NCI-H446 (cell line): ENCODE data around the gene CDYL.

Experiments used
- DNase-seq, 2 experiments: peaks; one replicate each; lab custom pipeline; 2025; lab: John Stamatoyannopoulos, UW

Gene CDYL

DNA sequence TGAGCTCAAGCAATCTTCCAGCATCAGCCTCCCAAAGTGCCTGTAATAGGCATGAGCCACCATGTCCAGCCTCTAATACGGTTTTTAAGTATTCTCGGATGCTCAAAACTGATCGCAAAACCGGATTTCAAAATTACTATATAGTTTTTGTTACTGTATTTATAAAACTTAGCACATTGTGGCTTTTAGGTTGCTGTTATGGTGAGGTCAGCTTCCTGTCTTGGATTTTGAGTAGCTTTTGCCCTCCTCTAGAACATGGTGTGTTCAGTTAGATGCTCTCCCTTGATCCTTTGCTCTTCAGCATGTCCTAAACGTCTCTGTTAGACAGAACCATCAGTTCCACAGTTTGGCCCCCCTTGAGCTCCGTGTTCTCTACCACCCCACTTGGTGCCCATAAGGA is 131.4 kb downstream of the CDYL start:
- no peak for DNase-seq

DNA sequence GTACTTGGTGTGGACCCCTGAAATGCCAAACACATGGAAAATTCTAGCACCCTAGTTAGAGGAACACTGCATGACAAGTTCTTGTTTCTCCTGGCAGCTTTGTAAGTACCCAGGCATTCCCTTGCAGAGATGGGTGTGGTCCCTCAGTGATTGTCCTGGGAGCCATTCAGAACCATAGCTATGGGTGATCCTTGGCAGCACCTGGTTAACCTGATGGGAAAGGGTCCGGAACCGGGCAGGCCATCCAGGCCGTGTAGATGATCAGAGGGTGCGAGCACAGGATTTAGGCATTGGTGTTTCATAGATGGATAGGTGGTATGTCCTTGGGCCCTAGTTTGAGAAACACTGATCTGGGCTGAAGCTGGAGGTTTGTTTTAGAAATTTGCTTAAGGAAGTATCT is 131.9 kb downstream of the CDYL start:
- DNase-seq: no peak

DNA sequence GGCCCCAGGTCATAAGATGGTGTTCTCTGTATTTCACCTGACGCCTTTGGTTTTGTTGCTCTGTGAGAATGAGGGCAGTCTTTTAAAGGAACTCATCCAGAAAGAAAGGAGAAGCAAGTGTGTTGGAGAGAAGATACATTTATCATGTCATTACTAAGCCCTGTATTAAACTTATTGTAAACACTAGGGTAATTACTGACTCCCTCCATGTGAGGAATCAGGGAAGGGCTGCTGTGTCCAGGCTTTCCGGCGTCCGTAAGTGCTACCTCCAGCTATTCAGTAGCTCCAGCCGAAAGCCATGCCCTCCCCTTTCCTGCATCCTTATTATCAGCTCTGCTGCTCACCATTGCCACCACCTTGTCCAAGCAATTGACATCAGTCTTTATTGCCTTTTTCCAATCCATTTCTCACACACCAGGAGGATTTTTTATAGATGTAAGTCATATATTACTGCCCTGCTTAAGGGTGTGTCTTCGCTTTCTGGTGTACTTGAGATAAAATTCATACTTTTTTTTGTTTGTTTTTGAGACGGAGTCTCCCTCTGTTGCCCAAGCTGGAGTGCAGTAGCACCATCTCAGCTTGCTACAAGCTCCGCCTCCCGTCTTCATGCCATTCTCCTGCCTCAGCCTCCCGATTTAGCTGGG is 133.0 kb downstream of the CDYL start:
- DNase-seq: no peak

DNA sequence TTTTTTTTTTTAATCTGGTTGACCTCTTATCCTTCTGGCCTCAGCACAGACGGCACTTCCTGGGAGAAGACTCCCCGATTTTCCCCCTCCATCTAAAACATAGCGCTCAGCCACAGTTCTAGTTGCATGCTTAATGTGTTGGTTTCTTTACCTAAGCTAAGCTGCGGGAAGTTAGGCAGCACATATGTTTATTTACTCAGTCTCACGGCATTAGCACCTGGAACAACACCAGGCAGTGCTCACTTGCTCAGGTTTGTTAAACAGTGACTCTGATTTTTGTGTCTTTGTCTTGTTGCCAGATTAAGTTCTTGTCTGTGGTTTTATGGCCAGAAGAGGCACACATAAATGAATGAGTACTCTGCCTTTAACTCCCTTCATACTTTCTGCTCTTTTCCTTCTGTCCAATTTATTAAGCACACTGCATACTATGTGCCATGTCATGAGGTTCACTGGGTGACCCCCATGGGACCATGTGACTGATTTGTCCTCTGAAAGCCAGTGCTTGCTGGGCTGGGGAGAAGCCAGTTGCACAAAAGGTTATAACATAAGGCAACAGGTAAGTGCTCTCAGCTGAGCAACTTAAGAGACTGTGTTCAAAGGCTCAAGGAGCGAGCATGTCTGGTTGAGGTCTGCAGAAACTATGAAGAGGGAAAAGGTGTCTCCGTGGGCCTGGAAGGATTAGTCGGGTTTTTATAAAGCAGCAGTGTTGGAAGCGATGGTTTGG is 134.0 kb downstream of the CDYL start:
- no peak for DNase-seq

DNA sequence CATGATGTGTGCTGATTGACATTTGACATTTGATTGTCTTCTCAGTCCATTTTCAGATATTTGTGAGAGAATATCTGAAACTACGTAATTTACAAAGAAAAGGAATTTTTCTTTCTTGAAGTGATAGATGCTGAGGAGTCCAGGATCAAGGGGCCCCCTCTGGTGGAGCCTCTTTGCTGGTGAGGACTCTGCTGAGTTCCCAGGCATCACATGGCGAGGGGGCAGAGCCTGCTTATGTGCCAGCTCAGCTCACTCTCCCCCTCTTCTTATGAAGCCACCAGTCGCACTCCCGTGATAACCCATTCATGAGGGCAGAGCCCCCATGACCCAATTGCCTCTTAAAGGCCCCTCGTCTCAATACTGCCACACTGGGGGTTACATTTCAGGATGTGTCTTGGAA is 136.4 kb downstream of the CDYL start:
- DNase-seq: no peak

DNA sequence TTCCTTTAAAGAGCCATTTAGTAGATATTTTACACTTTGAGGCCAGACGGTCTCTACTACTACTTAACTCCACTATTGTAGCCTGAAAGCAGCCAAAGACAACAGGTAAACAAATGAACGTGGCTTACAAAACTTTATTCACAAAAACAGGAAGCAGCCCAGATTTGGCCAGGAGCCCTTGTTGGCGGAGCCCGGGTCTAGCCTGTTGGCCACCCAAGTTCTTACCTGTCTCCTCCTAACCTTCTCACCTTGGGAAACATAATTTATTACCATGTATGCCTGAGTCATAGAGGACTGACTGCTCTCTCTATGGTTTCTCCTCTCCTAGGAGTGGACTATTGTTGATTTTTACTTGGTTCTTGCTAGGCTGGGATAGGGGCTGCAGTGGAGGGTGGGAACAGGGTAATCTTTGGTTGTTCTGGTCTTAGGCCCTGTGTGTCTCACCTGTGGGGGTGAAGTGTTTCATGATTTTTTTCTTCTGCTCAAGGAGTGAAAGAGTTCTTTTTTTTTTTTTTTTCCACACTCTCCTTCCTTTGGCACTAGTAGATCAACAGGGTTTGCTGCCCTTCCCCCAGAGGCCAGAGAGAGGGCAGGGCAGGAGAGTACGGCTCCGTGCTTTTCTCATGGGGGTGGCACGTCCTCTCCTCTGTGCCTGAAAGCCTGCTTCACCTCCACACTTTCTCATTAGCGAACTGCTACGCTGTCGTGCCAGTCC is 137.7 kb downstream of the CDYL start:
- DNase-seq: no peak

DNA sequence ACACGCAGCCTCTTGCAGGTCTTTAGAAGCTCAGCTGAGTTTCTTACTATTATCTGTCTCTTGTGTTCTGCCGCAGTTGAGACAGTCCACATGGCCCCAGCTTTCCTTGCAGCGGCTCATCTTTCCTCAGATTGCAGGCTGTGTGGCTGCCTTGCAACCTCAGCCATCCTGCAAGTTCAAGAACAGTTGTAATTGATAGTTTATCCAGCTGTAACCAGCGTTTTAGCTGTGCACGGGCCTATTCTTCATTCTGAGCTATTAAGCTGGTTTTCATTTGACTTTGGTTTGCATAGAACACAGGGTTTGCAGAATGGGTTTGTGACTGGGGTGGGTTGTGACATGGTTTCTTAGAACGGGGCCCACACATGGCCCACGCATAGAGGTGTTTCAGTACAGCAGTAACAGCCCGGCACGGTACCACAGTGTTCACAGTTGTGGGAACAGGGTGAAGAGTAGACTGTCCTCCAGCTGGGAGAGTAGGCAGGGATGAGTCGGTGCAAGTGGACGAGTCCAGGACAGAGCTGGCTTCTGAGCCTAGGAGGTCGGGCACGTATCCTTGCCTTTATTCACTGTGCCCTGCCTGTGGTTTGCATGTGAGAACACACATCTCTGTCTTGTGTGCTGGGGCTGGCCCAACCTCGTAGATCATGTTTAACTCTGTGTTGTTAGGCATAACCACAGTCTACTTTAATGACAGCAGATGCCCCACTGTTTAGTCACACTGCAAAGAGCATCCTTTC is 138.4 kb downstream of the CDYL start:
- no peak for DNase-seq

DNA sequence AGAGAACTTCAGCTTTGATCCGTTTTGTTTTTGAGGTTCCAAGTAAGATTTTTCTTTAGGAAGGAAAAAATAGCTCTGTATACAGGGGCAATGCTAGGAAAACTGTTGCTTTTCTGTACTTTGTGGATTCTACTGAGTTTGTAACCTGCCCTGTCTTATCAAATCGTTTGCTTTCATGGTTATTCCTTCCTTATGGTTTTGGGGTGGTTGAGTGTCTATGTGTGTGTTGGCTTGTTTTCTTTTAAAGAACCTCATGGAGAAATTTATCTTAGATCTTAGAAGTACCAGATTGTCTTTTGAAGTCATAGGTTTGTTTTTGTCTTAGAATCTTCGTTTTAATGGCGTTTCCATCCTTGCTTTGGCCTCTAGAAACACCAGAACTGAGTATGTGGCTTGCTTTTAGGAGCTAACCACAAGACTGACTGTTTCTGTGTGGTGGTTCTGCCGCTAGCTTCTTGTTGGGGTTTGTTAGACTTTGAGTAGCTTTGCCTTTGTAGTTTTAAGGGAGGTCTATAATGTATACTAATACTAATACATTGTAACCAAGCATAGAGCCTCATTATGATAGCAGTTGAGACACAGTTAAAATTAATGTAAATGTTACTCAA is 140.9 kb downstream of the CDYL start:
- DNase-seq: no peak

DNA sequence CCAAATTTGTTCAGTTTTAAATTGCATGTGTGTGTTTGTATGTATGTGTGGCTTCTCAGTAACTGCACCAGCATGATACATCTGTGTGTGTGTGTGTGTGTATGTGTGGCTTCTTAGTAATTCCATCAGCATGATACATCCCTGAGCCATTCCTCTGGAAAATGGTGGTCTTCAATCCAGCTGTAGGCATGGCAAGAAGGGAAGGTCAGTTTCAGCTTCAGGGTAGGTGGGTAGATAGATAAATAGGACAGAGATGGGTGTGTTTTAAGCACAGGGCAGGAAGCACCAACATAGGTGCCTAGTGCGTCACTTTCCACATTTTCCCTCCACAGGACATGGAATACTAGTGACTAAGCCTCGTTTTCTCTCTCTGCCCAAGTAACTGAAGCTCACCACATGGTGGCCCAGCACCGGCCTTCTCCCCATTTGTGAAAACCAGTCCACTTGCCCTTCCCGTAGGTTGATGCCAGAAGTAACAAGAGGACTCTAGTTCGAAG is 144.8 kb downstream of the CDYL start:
- no peak for DNase-seq

DNA sequence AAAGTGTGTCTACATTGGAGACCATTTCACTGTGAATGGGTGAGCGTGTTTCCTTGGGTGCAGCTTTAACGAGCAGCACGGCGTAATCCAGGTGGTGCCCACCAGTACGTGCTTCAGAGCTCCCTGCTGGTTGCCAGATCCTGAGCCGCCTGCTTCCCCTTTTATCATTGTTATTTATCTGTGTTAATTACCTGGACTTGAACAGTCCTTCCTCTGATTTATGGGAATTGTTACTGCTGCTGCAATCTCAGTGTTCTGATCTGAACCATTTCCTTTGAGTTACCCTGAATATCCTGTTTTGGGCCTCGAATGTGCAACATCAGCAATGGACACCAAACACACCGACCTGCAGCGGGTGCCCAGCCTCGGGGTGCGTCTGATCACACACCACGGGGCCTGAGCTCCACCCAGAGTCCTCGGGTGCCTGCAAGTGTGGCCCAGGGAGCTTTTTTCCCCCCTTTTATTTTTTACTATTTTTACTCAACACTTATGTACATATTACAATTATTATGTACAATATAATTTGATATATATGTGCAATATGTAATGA is 146.4 kb downstream of the CDYL start:
- DNase-seq: no peak

DNA sequence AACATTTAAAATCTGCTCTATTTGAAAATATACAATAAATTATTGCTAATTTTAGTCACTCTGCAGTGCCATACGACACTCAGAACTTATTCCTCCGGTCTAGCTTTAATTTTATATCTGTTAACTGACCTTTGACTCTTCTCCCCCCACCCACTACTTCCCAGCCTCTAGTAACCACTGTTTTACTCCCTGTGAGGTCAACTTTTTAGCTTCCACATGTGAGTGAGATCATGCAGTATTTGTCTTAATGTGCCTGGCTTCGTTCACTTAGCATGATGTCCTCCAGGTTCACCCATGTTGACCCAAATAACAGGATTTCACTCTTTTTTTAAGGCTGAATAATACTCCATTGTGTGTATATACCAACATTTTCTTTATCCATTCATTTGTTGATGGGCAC is 146.9 kb downstream of the CDYL start:
- no peak for DNase-seq

DNA sequence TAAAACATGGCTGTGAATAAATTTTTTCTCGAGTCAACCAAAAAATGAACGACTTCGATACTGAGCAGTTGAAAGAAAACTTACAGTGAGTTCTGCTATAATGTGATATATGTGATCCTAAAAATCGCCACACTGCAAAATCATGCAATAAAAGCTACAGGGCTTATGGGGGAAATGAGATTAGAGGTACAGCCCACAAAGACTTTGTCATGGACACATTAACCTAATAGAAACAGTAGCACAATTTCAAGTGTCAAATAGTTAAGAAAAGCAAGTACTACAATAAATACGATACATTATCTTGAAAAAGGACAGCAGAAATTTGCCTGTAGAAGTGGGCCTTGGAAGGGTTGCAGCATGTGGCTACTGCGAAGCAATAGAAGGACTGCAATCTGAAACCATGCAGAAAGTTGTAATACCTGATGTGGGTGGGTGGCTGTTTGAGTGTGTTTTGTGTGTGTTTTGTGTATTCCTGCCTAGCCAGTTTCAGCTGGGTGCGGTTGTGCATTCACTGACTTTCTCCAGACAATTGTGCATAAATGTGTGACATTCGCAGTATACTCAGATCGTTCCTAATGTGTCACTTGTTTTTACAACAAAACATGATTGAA is 148.6 kb downstream of the CDYL start:
- no peak for DNase-seq

DNA sequence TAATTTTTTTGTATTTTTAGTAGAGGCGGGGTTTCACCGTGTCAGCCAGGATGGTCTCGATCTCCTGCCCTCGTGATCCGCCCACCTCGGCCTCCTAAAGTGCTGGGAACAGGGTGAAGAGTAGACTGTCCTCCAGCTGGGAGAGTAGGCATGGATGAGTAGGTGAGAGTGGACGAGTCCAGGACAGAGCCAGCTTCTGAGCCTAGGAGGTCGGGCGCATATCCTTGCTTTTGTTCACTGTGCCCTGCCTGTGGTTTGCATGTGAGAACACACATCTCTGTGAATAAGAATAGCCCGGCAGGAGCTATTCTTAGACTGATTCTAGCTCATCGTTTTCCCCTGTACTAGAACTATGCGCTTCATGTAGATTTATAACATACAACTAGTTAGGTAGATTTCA is 149.4 kb downstream of the CDYL start:
- DNase-seq: no peak

DNA sequence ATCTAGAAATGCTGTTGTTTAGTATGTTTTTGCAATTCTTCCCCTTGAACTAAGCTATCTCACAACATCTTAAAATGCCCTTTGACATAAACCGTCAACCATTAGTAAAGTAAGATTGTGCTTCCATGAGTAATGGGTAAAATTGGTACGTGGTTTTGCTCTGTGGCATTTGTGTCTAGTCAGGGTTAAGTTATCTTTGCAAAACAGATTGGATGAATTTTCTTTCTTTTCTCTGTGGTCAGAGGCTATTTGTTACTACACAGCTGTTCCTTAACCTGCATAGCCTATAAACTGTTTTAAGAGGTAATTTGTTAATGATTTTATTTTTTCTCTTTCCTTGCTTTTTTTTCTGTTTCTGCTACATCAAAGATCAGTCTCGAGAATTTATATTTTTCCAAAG is 152.2 kb downstream of the CDYL start:
- no peak for DNase-seq

DNA sequence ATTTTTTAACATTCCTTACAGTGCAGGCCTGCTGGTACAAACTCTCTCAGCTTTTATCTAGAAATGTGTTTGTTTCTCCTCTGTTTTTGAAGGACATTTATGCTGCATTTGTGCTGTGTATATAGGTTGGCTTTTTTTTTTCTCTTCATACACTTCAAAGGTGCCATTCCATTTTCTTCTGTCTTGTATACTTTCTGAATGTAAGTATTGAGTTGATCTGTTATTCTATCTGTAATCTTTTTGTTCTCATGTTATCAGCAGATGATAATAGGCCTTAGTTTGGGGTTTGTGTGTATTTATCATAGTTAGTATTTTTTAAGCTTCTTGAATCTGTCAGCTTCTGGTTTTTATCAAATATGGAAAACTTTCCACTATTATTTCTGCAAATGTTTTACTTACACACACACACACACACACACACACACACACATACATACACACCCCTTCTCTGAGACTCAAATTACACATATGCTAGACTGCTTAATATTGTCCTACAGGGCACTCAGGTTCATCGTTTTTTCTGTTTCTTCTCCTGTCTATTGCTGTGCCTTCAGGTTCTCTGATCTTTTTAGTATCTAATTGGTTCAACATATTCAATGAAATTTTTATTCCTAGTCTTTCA is 153.0 kb downstream of the CDYL start:
- no peak for DNase-seq

DNA sequence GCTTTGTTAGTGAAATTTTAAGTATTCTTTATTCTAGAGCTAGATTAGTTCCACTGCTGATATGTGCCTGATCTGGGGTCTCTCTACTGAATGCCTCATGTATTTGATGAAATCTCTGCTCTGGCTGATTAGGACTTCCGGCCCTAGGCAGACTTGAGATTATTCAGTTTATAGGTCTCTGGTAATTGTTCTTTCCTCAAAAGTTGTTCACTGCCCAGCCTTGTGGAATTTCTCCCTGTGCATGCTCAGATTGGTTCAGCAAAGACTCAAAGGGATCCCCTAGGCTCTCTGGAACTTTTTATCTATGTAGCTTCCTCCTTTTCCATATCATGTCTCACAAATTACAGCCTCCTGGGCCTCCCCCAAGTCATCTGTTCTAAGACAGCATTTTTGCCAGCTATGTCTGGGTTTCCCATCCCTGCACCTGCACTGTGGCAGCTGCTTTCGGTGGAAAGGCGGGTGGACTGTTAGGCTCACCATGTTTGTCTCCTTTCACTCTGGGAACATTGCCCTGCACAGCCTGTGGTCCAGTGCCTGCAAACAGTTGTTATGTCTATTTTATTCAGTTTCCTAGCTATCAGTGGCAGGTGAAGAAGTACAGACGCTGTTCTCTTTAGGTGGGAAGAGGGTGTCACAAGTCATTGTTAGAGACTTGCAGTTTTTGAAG is 154.0 kb downstream of the CDYL start:
- DNase-seq: no peak

DNA sequence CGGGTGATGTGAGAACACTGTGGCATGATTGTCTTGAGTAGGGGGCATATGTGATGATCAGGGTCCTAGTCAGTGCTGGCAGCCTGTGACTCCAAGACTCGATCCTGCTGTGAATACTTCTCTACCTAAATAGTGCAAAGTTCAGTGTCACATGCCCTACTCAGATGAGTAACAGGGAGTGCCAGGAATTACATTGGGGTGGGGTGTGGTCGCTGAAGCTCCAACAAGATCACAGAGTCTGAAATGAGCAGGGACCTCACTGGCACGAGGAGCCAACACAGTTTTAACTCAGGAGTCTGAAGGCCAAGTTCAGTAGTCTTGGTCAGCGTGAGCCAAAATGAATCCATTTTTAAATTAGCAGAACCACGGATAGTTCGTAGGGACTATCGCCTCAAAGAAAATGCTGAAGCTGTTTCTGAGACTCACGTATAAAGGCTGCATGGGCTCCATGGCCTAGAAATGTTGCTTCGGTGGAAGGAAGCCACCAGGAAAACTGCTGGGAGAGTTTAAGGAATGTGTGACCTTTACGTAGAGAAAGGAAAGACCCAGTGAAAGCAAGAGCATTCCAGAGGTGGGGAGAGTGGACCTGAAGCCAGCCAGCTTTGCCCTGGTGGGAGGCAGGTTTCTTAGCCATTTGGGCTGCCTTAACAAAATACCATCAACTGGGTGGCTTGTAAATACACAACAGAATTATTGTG is 155.5 kb downstream of the CDYL start:
- no peak for DNase-seq

DNA sequence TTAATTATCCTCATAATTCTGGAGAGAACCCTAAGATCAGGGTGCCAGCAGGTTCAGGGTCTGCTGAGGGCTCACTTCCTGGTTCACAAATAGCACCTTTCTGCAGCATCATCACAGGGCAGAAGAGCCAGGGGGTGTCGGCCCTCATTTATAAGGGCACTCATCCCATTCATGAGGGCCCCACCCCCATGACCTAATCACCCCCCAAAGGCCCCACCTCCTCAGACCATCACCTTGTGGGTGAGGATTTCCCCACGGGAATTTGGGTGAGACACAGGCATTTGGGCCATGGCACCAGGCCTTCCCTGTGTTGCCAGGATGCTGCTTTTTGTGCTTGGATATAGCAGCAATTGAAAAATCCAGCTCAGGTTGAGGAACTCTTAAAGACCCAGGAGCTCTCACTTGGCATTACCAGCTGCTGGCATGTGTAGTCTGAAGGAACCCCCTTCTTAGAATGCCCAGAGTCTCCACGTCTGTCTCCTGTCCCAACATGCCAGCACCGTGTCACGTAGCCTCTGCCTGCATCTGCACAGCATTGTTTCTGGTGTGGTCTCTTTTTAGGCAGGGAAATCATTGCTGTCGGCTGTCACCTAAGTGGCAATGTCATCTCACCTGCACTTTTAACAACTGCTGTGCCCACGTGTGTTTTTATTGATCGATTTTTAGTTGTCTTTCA is 156.2 kb downstream of the CDYL start:
- DNase-seq: no peak

DNA sequence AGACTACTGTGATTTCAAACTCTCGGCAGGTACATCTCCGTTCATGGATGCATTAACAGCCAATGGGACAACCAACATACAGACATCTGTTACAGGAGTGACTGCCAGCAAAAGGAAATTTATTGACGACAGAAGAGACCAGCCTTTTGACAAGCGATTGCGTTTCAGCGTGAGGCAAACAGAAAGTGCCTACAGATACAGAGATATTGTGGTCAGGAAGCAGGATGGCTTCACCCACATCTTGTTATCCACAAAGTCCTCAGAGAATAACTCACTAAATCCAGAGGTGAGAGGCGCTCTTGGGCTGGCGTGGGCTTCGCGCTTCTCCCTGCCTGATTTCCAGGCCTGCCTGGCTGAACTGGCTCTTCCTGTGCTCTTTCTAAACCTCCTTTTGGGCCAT is 159.3 kb downstream of the CDYL start:
- no peak for DNase-seq
